T-helper 9 cell (primary cell): ENCODE results near the gene CLCC1.
"Not testable (repeated sequence)": the region's sequence is repeated elsewhere in the genome, so short reads cannot be mapped to it uniquely, and the experiment has no call there.

Experiments
- DNase-seq: peaks from one replicate; pipeline ENCODE4 v3.0.0-alpha.2; 2020
- total RNA-seq, 2 donors: gene quantifications; one replicate each; lab custom pipeline; 2026; lab: John Stamatoyannopoulos, UW

Gene CLCC1, protein sequence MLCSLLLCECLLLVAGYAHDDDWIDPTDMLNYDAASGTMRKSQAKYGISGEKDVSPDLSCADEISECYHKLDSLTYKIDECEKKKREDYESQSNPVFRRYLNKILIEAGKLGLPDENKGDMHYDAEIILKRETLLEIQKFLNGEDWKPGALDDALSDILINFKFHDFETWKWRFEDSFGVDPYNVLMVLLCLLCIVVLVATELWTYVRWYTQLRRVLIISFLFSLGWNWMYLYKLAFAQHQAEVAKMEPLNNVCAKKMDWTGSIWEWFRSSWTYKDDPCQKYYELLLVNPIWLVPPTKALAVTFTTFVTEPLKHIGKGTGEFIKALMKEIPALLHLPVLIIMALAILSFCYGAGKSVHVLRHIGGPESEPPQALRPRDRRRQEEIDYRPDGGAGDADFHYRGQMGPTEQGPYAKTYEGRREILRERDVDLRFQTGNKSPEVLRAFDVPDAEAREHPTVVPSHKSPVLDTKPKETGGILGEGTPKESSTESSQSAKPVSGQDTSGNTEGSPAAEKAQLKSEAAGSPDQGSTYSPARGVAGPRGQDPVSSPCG
- total RNA-seq = 37.4 to 40.0 reads per million in 2 donors

- DNase-seq = peak; percentile 89
These were observed at the start of gene CLCC1 for GRCh38 chr1:108963052-108963686. Gene CLCC1, minus strand, starts transcription at chr1:108963484. Its CDS starts 13,047 bp downstream, at chr1:108950437.

DNA sequence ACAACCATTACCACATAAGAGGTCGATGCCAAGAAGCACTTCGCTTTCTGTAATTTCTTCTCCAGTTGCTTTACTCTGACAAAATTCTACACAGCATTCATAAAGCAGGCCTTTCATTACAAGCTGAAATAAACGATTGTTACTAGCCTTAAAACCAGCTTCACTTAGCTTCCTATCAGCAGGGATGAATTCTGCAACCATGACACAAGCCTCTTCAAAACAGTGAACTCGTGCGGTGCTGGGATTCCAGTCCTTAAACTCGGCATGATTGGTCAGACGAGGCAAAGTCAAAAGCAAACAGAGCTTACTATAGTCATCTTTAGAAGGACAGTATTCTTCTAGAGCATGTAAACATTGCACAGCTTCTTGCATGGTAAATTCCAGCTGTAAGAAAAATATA lies 48.1 kb upstream of the CLCC1 start:
- DNase-seq = no peak

- DNase-seq = not testable (repeated sequence)
These were observed 33.3 kb upstream of the CLCC1 start for GRCh38 chr1:108996622-108997021.

DNA sequence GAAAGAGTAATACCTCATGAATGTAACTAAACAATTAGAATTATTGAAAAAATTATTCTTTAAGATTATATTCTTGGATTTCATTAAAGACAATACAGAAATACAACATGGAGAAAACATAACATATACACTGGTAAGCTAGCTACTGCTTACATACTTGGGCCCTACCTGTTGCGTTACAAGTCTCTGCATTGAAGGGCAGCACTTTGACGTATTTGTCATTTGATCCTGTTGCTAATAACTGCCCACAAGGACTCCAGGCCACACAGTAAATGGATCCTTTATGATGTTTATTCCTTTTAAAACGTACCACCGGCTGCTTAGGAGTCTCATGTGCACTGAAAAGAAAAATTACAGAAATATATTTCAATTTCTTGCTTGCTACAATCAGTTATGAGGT lies 19.8 kb upstream of the CLCC1 start:
- DNase-seq = no peak

- DNase-seq = no peak
These were observed 13.4 kb upstream of the CLCC1 start for GRCh38 chr1:108976658-108977057.

DNA sequence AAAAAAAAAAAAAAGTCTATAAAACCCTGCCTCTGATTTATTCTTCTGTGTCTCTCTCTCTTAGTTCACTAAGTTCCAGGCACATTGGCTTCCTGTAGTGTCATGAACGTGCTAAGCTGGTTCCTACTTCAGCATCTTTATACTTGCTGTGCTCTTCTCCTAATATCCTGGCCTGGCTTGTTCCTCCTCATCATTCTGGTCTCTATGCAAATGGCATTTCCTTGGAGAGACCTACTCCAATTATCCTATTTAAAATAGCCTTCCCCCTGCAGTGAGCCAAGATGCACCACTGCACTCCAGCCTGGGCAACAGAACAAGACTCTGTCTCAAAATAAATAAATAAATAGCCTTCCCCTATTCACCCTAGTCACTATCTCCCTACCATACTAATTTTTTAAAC lies 9.7 kb upstream of the CLCC1 start:
- DNase-seq = no peak

DNA sequence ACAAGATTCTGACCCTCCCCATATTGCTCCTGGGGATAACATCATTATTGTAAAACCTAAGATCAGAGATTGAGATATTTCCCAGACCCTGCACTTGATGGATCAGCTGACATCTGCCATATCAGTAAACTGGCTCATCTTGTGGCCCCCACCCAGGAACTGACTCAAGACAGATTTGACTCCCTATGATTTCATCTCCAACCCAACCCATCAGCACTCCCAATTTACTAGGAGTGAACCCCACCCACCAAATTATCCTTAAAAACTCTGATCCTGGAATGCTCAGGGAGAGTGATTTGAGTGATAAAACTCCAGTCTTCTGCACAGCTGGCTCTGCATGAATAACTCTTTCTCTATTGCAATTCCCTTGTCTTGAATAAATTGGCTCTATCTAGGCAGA lies 6.1 kb upstream of the CLCC1 start:
- DNase-seq = no peak

DNA sequence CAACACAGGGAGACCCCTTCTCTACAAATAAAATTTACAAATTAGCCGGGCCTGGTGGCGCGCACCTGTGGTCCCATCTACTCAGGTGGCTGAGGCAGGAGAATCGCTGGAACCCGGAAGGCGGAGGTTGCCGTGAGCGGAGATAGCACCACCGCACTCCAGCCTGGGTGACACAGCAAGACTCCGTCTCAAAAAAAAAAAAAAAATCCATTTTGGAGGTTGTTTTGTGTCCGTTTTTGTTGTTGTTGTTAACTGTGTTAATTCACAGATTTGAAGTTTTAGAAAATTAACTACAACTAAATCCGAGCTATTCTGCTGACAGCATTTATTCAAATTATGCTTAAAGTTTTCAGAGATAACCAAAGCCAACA lies 618 bp downstream of the CLCC1 start:
- peak; percentile 21 for DNase-seq

DNA sequence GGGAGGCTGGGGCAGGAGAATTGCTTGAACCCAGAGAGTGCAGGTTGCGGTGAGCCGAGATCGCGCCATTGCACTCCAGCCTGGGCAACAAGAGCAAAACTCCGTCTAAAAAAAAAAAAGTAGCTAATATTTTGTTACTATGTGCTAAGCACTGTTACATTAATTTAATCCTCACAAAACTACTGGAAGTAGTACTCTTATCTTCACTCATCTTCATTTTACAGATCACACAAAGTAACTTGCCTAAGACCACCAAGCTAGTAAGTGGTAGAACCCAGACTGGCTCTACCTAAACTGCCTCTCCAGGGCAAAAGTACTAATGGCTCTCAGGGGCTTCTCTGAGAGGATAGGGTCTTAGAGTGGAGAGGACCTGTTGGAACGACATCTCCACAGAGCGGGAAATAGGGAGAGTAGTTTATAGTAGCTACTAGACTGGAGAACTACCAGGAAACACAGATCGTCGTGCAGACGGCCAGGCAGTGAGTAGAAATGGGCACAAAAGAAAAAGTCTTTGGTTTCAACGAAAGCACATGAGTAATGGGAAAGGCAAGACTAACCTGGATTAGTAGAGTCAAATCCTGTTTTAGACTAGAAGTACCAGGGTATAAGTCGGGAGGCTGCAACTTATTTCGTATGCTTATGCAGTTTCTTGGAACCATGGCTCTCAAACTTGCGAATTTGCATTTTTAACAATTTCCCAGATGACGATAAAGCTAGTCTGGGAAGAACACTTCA lies 1.4 kb downstream of the CLCC1 start:
- DNase-seq = no peak

DNA sequence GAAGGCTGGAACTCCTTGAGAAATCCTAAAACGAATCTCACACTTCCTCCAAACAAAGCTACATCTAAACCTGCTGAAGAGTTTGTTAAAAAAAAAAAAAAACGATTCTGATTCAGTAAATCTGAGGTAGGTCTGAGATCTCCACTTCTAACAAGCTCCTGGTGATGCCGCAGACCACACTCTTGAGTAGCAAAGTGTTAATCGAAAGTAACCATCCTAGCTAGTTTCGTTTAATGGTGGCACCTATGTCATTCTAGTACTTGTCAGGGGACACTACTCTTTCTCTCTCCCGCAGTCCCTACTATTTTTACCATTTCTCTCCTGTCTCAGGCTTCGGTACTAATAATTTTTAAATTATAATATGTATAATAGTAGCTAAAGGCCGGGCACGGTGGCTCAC lies 2.1 kb downstream of the CLCC1 start:
- no peak for DNase-seq

- no peak for DNase-seq
These were observed 2.6 kb downstream of the CLCC1 start for GRCh38 chr1:108960719-108961118.

DNA sequence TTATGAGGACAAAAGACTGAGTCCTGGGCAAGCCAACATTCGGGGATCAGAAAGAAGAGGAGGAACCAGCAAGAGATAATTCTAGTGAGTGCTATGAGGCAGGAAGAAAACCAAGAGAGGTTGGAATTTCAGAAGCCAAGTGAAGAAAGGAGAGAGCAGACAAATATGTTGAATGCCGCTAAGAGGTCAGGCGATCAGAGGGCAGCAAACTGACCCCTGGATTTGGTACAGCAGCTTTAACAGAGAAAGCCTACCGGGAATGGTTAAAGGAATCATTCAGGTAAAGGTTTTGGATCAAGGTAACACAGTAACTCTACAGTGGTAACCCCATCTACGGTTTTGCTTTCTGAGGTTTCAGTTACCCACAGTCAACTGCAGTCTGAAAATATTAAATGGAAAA lies 5.4 kb downstream of the CLCC1 start:
- no peak for DNase-seq

GRCh38 chr1:108955881-108956280 lies 7.4 kb downstream of the CLCC1 start:
- no peak for DNase-seq

DNA sequence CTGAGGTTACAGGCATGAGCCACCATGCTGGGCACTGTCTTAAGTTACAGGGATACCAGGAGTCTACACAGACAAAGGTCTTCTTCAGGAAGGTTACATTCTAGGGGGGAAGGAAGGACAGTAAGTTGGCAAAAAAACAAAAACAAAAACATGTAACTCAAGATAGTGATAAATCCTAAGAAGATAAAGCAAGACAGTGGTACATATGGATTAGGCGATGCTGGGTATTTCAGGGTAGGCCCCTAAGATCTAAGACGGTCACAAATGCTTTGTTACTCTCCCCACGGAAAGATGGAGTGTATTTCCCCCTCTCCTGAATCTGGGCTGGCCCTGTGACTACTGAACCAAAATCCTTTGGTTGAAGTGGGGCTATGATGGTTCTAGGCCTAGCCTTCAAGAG lies 8.2 kb downstream of the CLCC1 start:
- DNase-seq = no peak

- DNase-seq = no peak
These were observed 9.8 kb downstream of the CLCC1 start for GRCh38 chr1:108953452-108953851.

GRCh38 chr1:108951242-108951641 lies 12.0 kb downstream of the CLCC1 start:
- no peak for DNase-seq

GRCh38 chr1:108949044-108949443 lies 14.2 kb downstream of the CLCC1 start:
- DNase-seq = no peak

GRCh38 chr1:108947871-108948525 lies 15.3 kb downstream of the CLCC1 start:
- DNase-seq = no peak

GRCh38 chr1:108936170-108936569 lies 27.1 kb downstream of the CLCC1 start:
- no peak for DNase-seq

DNA sequence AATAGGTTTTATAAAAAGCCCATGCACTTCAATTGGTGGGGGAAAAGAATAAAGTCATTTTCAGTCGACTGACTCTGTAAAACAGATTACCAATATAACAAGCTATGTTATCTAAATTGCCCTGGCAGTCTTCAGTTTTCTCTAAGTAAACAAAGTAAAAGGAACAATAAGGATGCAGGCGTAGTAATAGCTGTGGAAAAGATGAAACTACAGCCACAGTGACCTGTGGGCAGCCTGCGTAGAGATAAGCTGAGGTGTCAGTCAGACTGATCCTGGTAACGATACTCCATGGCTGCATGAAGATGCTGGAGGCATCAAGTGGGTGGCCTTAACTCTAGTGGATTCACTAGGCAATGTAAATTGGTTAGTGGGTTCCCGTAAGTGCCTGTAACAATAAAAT lies 29.3 kb downstream of the CLCC1 start:
- no peak for DNase-seq

DNA sequence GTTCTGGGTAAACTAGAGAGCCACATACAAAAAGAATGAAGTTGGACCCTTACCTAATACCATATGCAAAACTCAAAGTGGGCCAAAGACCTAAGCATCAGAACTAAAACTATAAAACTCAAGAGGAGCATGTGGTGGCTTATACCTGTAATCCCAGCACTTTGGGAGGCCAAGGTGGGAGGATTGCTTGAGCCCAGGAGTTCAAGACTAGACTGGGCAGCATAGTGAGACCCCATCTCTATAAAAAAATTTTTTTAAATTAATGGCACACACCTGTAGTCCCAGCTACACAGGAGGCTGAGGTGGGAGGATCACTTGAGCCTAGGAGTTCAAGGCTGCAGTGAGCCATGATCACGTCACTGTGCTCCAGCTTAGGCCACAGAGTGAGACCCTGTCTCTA lies 35.7 kb downstream of the CLCC1 start:
- not testable (repeated sequence) for DNase-seq

DNA sequence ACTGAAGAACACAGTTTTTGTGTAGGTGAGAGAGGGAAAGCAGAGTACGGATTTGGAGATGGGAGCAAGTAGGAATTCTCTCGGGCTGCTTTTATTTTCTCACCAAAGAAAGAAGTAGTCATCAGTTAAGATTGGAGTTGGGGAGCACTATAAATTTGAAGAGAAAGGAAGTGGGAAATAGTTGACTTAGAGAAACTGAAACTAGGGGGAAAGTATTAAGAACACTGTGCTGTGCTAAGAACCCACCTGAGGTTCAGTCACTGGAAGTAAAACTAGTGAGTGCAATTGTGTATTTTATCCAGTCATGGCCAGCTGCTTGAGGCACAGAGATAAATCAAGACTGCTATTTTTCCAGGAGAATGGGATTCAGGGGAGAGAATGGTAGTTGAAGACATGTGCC lies 37.4 kb downstream of the CLCC1 start:
- no peak for DNase-seq

DNA sequence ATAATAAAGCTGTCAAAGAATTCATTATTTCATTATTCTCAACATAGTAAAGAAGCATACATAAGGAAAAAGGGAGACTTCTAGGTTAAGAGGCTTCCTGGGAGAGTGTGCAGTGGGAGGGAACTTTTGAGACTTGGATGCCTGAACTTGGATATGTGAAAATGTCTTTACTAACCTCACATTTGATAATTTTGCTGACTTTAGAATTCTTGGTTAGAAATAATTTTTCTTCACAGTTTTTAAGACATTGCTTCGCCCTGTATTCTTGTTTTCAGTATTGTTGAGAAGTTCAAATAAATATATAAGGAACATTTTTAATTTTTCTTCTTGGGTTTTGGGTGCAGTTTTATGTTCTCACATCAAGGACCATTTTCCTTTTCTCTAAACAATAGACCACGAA lies 46.5 kb downstream of the CLCC1 start:
- DNase-seq = no peak
